Lower lobe of right lung (tissue), 2 donors: ENCODE data around the gene TIMM44. TPM values are rescaled to one million over a fixed set of nuclear protein-coding genes. Genes with fewer than 3 reads are reported as not detected.

ENCODE experiments used
- ATAC-seq, 2 donors: fragments of 200-7000 bp; cut with Tn5 transposase; one replicate each; pipeline ENCODE4 v1.9.1; 2020 to 2022; ENCODE audit warnings: mild to moderate bottlenecking in 2 of 2, moderate library complexity in 2 of 2
- DNase-seq: peaks from one replicate; pipeline ENCODE4 v3.0.0-alpha.2; 2020
- H3K27ac ChIP-seq: fragments of 200-600 bp; one replicate; pipeline ENCODE4 v1.8.0; 2022
- H3K27me3 ChIP-seq: fragments of 200-600 bp; one replicate; pipeline ENCODE4 v1.8.0; 2022; ENCODE audit warnings: low read depth
- H3K36me3 ChIP-seq: fragments of 200-600 bp; one replicate; pipeline ENCODE4 v1.8.0; 2022; ENCODE audit warnings: mild to moderate bottlenecking
- H3K4me1 ChIP-seq: fragments of 200-600 bp; one replicate; pipeline ENCODE4 v1.8.0; 2022
- H3K4me3 ChIP-seq: fragments of 200-600 bp; one replicate; pipeline ENCODE4 v1.8.0; 2022; ENCODE audit warnings: mild to moderate bottlenecking
- H3K9me3 ChIP-seq: fragments of 200-600 bp; one replicate; pipeline ENCODE4 v1.8.0; 2022
- intact Hi-C: fragments of 100-400 bp; cut with DNase I; formaldehyde crosslinking; loops from one replicate; pipeline ENCODE4 v1.11.0; 2022
- total RNA-seq: library from RNA; stranded (reverse); fragmentation: NEBNext Ultra II Directional; extraction: Animal tissue kit (Norgen Biotek cat#: 25700); gene quantifications from one replicate; pipeline ENCODE4 v1.2.1, GENCODE V29; 2021
- TF ChIP-seq, protein P1 (sequence below): fragments of 200-600 bp; IDR thresholded peaks from one replicate; pipeline ENCODE4 v1.8.0; 2022; ENCODE audit warnings: antibody characterized with exemption, mild to moderate bottlenecking
- donor health status: DM: no; HTN: yes; CAD: no; lungs with severe emphysema.

The TIMM44 gene
- total RNA-seq, 1 donor from 2014 or later: 45.2 TPM

DNA sequence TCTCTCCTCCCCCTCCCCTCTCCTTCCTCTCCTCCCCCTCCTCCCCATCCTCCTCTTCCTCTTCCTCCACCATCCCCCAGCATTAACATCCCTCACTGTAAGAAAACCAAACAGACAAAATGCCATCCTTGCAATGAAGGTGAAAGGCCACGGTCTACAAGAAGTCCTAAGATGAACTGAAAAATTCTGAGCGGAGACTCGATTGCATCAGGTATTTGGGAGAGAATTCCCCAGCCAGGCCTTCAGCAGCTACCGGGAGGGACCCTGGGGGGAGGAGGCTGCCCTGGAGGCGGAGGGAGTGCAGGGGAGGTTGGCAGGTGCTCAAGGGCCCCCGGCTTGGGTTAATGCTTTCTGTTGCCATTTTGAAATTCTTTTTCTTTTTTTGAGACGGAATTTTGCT lies 10.1 kb upstream of the TIMM44 start:
- Histone ChIP-seq H3K36me3 (peaks cover 7% of the 10 kb centered on the region), H3K27me3 (no peaks in the 10 kb centered on the region), H3K4me1 (peaks cover 12% of the 10 kb centered on the region), H3K27ac (no peak overlapping the region), H3K9me3 (no peaks in the 10 kb centered on the region), H3K4me3 (no peak overlapping the region)
- intact Hi-C loops: no loop called here
- TF ChIP-seq, protein P1, sequence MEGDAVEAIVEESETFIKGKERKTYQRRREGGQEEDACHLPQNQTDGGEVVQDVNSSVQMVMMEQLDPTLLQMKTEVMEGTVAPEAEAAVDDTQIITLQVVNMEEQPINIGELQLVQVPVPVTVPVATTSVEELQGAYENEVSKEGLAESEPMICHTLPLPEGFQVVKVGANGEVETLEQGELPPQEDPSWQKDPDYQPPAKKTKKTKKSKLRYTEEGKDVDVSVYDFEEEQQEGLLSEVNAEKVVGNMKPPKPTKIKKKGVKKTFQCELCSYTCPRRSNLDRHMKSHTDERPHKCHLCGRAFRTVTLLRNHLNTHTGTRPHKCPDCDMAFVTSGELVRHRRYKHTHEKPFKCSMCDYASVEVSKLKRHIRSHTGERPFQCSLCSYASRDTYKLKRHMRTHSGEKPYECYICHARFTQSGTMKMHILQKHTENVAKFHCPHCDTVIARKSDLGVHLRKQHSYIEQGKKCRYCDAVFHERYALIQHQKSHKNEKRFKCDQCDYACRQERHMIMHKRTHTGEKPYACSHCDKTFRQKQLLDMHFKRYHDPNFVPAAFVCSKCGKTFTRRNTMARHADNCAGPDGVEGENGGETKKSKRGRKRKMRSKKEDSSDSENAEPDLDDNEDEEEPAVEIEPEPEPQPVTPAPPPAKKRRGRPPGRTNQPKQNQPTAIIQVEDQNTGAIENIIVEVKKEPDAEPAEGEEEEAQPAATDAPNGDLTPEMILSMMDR: no peak
- ATAC-seq: no peak
- no peak for DNase-seq

DNA sequence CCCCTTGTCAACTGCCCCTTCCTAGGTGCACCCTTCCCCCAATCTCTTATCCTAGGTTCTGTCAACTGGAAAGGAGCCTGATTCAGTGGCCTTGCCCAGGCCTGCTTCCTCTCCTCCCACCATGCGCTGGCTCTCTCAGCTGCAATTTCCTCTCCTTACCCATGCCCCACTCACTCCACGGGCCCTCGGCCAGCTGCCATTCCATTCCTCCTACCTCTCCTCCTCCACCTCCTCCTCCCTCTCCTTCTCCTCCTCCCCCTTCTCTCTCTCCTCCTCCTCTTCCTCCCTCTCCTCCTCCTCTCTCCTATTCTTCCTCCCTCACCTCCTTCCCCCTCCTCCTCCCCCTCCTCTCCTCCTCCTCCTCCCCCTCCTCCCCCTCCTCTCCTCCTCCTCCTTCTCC lies 9.6 kb upstream of the TIMM44 start:
- ATAC-seq (peak; percentile 58 to 63), DNase-seq (no peak)
- TF ChIP-seq, protein P1: no peak
- Histone ChIP-seq H3K27me3 (no peaks in the 10 kb centered on the region), H3K9me3 (no peaks in the 10 kb centered on the region), H3K27ac (no peak overlapping the region), H3K36me3 (peaks cover 6% of the 10 kb centered on the region), H3K4me1 (peaks cover 12% of the 10 kb centered on the region), H3K4me3 (no peak overlapping the region)
- intact Hi-C loops: no loop called here

DNA sequence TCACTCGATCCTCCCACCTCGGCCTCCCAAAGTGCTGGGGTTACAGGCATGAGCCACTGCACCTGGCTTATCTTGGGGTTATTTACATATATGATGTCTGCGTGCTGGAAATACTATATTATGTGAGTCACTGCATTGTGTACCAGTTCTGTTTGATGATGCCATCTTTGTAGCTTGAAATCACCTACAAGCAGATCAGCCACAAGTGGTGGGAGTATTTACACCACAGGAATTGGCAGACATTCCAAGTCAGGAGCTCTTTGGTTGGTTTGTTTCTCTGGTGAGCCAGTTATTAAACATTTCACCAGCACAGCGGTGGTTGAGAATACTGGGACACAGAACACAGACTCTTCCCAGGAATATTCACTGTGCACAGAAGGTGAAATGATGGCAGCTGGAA lies 4.5 kb upstream of the TIMM44 start:
- peaks cover 12% of the 10 kb centered on the region for H3K4me1 ChIP-seq
- no peak overlapping the region for H3K27ac ChIP-seq
- H3K27me3 ChIP-seq: no peaks in the 10 kb centered on the region
- ATAC-seq (no peak), DNase-seq (no peak)
- no peak overlapping the region for H3K4me3 ChIP-seq
- TF ChIP-seq, protein P1: no peak
- H3K36me3 ChIP-seq: no peaks in the 10 kb centered on the region
- intact Hi-C loops: no loop called here
- H3K9me3 ChIP-seq: no peaks in the 10 kb centered on the region

DNA sequence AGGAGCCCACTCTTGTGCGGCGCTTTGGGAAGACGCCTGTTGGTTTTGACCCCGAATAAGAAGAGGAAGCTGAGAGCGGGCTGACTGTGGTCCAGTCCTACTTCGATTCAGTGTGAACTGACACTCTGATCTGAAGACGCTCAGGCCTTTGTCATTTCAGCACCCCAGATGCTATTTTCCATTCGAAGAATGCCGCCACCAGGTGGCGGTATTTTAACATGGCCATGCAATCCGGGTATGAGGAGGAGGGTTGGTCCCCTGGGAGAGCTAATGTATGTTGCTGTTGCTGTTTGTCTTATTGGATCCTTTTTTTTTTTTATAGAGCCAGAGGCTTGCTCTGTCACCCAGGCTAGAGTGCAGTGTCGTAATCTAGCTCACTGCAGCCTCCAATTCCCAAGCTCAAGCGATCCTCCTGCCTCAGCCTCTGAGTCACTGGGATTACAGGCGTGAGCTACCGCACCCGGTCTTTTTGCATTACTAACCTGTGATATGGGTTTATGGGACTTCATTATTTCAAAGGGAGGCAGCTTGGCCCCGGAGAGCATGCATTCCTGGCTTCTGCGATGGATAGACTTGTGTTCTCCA lies 803 bp upstream of the TIMM44 start:
- H3K4me1 ChIP-seq: peaks cover 14% of the 10 kb centered on the region
- intact Hi-C loops: no loop called here
- DNase-seq (peak; percentile 87), ATAC-seq (peak; percentile 75 to 83)
- TF ChIP-seq, protein P1: peak; percentile 83
- peak overlapping the region; percentile 95 for H3K4me3 ChIP-seq
- peak overlapping the region; percentile 98 for H3K27ac ChIP-seq
- H3K9me3 ChIP-seq: no peaks in the 10 kb centered on the region
- peaks cover 17% of the 10 kb centered on the region for H3K36me3 ChIP-seq
- H3K27me3 ChIP-seq: no peaks in the 10 kb centered on the region

- intact Hi-C loops: no loop called here
- TF ChIP-seq, protein P1: no peak
- Histone ChIP-seq H3K9me3 (no peaks in the 10 kb centered on the region), H3K27me3 (no peaks in the 10 kb centered on the region), H3K4me3 (peak overlapping the region; percentile 95), H3K4me1 (peaks cover 14% of the 10 kb centered on the region), H3K27ac (peak overlapping the region; percentile 98), H3K36me3 (peaks cover 30% of the 10 kb centered on the region)
- DNase-seq: no peak
- ATAC-seq: peak in 1 of 2 donors; percentile 35
Measured at GRCh38 chr19:7942981-7943443, 454 bp downstream of the TIMM44 start.
